Vagina (tissue), 2 donors: Measurements from ENCODE around the gene IL1R2.

Experiments used
- CTCF ChIP-seq, 3 experiments: fragments of 450-650 bp in 2 of 3; fragments of 200-600 bp in 1 of 3; sonication (generic) in 1 of 3; IDR thresholded peaks; one replicate each; pipeline ENCODE4 v1.5.1; 2017 to 2019; ENCODE audit warnings: antibody characterized with exemption in 3 of 3, mild to moderate bottlenecking in 2 of 3, moderate library complexity in 2 of 3
- POLR2AphosphoS5 ChIP-seq, 2 donors: sonication (generic); formaldehyde crosslinking; IDR thresholded peaks; one replicate each; pipeline ENCODE4 v1.9.0; 2017; ENCODE audit warnings: antibody characterized with exemption in 2 of 2, mild to moderate bottlenecking in 2 of 2, low read depth in 1 of 2; ENCODE audit not compliant: insufficient read depth in 1 of 2

- TF ChIP-seq CTCF (IDR thresholded peaks at IDR 0.05) (no peak), POLR2AphosphoS5 (IDR thresholded peaks at IDR 0.05; ENCODE audit: insufficient read depth in 1 of 2, low read depth in 1 of 2) (no peak)
Observed at GRCh38 chr2:101947374-101947773, 44.4 kb upstream of the IL1R2 start.
